PC-9 (cell line): Measurements from ENCODE around the gene UBE4B.

Experiments used
- CTCF ChIP-seq: fragments of 200-600 bp; sonication (generic); conservative IDR thresholded peaks from 2 replicates; pipeline ENCODE4 v1.6.1; 2017; ENCODE audit warnings: mixed run types, antibody characterized with exemption, mild to moderate bottlenecking, moderate library complexity
- EZH2 ChIP-seq: fragments of 200-600 bp; sonication (generic); IDR thresholded peaks from 2 replicates; pipeline ENCODE4 v1.8.0; 2017; ENCODE audit warnings: antibody characterized with exemption, low read depth

GRCh38 chr1:10193288-10193687, 160.5 kb downstream of the UBE4B start:
- TF ChIP-seq CTCF (no peak), EZH2 (no peak)
